ENCODE results near the gene DPP6.

Gene DPP6

GRCh38 chr7:154371424-154371823 is 319.2 kb downstream of the DPP6 start:
- H3K4me1 ChIP-seq (ENCODE audit: insufficient read depth, low read length), result 0 out of 2 replicates have a peak, but pooled peaks cover 3% of the 10 kb centered on the region
- no peaks in the 10 kb centered on the region for H3K27me3 ChIP-seq (ENCODE audit: insufficient read depth, low read length)
- H3K27ac ChIP-seq (ENCODE audit: low read length), result no peak overlapping the region
- H3K36me3 ChIP-seq (ENCODE audit: insufficient read depth, low read depth, low read length), result no peaks in the 10 kb centered on the region
- no peak overlapping the region for H3K4me3 ChIP-seq (ENCODE audit: low read length)
- no peaks in the 10 kb centered on the region for H3K9me3 ChIP-seq (ENCODE audit: insufficient read depth, low read depth, low read length)
- no peak overlapping the region for H3K9ac ChIP-seq (ENCODE audit: low read depth, low read length)

GRCh38 chr7:154372011-154372601 is 319.9 kb downstream of the DPP6 start:
- Histone ChIP-seq H3K27ac (ENCODE audit: low read length) (no peak overlapping the region), H3K4me3 (ENCODE audit: low read length) (no peak overlapping the region), H3K27me3 (ENCODE audit: insufficient read depth, low read length) (no peaks in the 10 kb centered on the region), H3K36me3 (ENCODE audit: insufficient read depth, low read depth, low read length) (no peaks in the 10 kb centered on the region), H3K9me3 (ENCODE audit: insufficient read depth, low read depth, low read length) (no peaks in the 10 kb centered on the region), H3K9ac (ENCODE audit: low read depth, low read length) (no peak overlapping the region), H3K4me1 (ENCODE audit: insufficient read depth, low read length) (0 out of 2 replicates have a peak, but pooled peaks cover 3% of the 10 kb centered on the region)

- Histone ChIP-seq H3K9me3 (ENCODE audit: insufficient read depth, low read depth, low read length) (no peaks in the 10 kb centered on the region), H3K9ac (ENCODE audit: low read depth, low read length) (no peak overlapping the region), H3K36me3 (ENCODE audit: insufficient read depth, low read depth, low read length) (no peaks in the 10 kb centered on the region), H3K27ac (ENCODE audit: low read length) (no peak overlapping the region), H3K4me1 (ENCODE audit: insufficient read depth, low read length) (0 out of 2 replicates have a peak, but pooled peaks cover 3% of the 10 kb centered on the region), H3K27me3 (ENCODE audit: insufficient read depth, low read length) (no peaks in the 10 kb centered on the region), H3K4me3 (ENCODE audit: low read length) (no peak overlapping the region)
These were observed 321.8 kb downstream of the DPP6 start for GRCh38 chr7:154373956-154374355.

- H3K4me1 ChIP-seq (ENCODE audit: insufficient read depth, low read length), result 0 out of 2 replicates have a peak, but pooled peaks cover 3% of the 10 kb centered on the region
These were observed 323.8 kb downstream of the DPP6 start for GRCh38 chr7:154375956-154376355.

GRCh38 chr7:154380771-154381170 is 328.6 kb downstream of the DPP6 start:
- Histone ChIP-seq H3K9me3 (ENCODE audit: insufficient read depth, low read depth, low read length) (no peaks in the 10 kb centered on the region), H3K36me3 (ENCODE audit: insufficient read depth, low read depth, low read length) (no peaks in the 10 kb centered on the region), H3K9ac (ENCODE audit: low read depth, low read length) (no peak overlapping the region), H3K4me3 (ENCODE audit: low read length) (no peak overlapping the region), H3K4me1 (ENCODE audit: insufficient read depth, low read length) (no peaks in the 10 kb centered on the region), H3K27me3 (ENCODE audit: insufficient read depth, low read length) (no peaks in the 10 kb centered on the region), H3K27ac (ENCODE audit: low read length) (no peak overlapping the region)

More at GRCh38 chr7:154375956-154376355, 323.8 kb downstream of the DPP6 start:
- Histone ChIP-seq H3K9ac (ENCODE audit: low read depth, low read length) (no peak overlapping the region), H3K27ac (ENCODE audit: low read length) (no peak overlapping the region), H3K27me3 (ENCODE audit: insufficient read depth, low read length) (no peaks in the 10 kb centered on the region), H3K9me3 (ENCODE audit: insufficient read depth, low read depth, low read length) (no peaks in the 10 kb centered on the region), H3K36me3 (ENCODE audit: insufficient read depth, low read depth, low read length) (no peaks in the 10 kb centered on the region), H3K4me3 (ENCODE audit: low read length) (no peak overlapping the region)

- Histone ChIP-seq H3K9me3 (ENCODE audit: insufficient read depth, low read depth, low read length) (no peaks in the 10 kb centered on the region), H3K27ac (ENCODE audit: low read length) (no peak overlapping the region), H3K27me3 (ENCODE audit: insufficient read depth, low read length) (no peaks in the 10 kb centered on the region), H3K36me3 (ENCODE audit: insufficient read depth, low read depth, low read length) (no peaks in the 10 kb centered on the region), H3K4me3 (ENCODE audit: low read length) (no peak overlapping the region), H3K9ac (ENCODE audit: low read depth, low read length) (no peak overlapping the region), H3K4me1 (ENCODE audit: insufficient read depth, low read length) (no peaks in the 10 kb centered on the region)
These were observed 330.8 kb downstream of the DPP6 start for GRCh38 chr7:154383045-154383444.

- no peaks in the 10 kb centered on the region for H3K27me3 ChIP-seq (ENCODE audit: insufficient read depth, low read length)
- no peaks in the 10 kb centered on the region for H3K4me1 ChIP-seq (ENCODE audit: insufficient read depth, low read length)
- H3K27ac ChIP-seq (ENCODE audit: low read length), result no peak overlapping the region
- no peaks in the 10 kb centered on the region for H3K9me3 ChIP-seq (ENCODE audit: insufficient read depth, low read depth, low read length)
- no peak overlapping the region for H3K9ac ChIP-seq (ENCODE audit: low read depth, low read length)
- H3K4me3 ChIP-seq (ENCODE audit: low read length), result no peak overlapping the region
- no peaks in the 10 kb centered on the region for H3K36me3 ChIP-seq (ENCODE audit: insufficient read depth, low read depth, low read length)
These were observed 333.0 kb downstream of the DPP6 start for GRCh38 chr7:154385214-154385613.

GRCh38 chr7:154387252-154387651 is 335.1 kb downstream of the DPP6 start:
- H3K27me3 ChIP-seq (ENCODE audit: insufficient read depth, low read length), result no peaks in the 10 kb centered on the region
- H3K9ac ChIP-seq (ENCODE audit: low read depth, low read length), result no peak overlapping the region
- H3K9me3 ChIP-seq (ENCODE audit: insufficient read depth, low read depth, low read length), result no peaks in the 10 kb centered on the region
- H3K36me3 ChIP-seq (ENCODE audit: insufficient read depth, low read depth, low read length), result no peaks in the 10 kb centered on the region
- H3K4me3 ChIP-seq (ENCODE audit: low read length), result no peak overlapping the region
- H3K4me1 ChIP-seq (ENCODE audit: insufficient read depth, low read length), result no peaks in the 10 kb centered on the region
- no peak overlapping the region for H3K27ac ChIP-seq (ENCODE audit: low read length)

GRCh38 chr7:154388412-154388811 is 336.2 kb downstream of the DPP6 start:
- Histone ChIP-seq H3K9me3 (ENCODE audit: insufficient read depth, low read depth, low read length) (no peaks in the 10 kb centered on the region), H3K36me3 (ENCODE audit: insufficient read depth, low read depth, low read length) (no peaks in the 10 kb centered on the region), H3K27me3 (ENCODE audit: insufficient read depth, low read length) (no peaks in the 10 kb centered on the region), H3K4me3 (ENCODE audit: low read length) (no peak overlapping the region), H3K27ac (ENCODE audit: low read length) (no peak overlapping the region), H3K9ac (ENCODE audit: low read depth, low read length) (no peak overlapping the region), H3K4me1 (ENCODE audit: insufficient read depth, low read length) (peaks cover 3% of the 10 kb centered on the region; the same call in 1 of the 2 replicates)

- Histone ChIP-seq H3K9me3 (ENCODE audit: insufficient read depth, low read depth, low read length) (no peaks in the 10 kb centered on the region), H3K27ac (ENCODE audit: low read length) (no peak overlapping the region), H3K36me3 (ENCODE audit: insufficient read depth, low read depth, low read length) (no peaks in the 10 kb centered on the region), H3K4me3 (ENCODE audit: low read length) (no peak overlapping the region), H3K27me3 (ENCODE audit: insufficient read depth, low read length) (no peaks in the 10 kb centered on the region), H3K9ac (ENCODE audit: low read depth, low read length) (no peak overlapping the region), H3K4me1 (ENCODE audit: insufficient read depth, low read length) (peaks cover 3% of the 10 kb centered on the region; the same call in 1 of the 2 replicates)
These were observed 336.8 kb downstream of the DPP6 start for GRCh38 chr7:154388999-154389398.

GRCh38 chr7:154390961-154391360 is 338.8 kb downstream of the DPP6 start:
- H3K27ac ChIP-seq (ENCODE audit: low read length), result no peak overlapping the region
- H3K9me3 ChIP-seq (ENCODE audit: insufficient read depth, low read depth, low read length), result no peaks in the 10 kb centered on the region
- H3K4me1 ChIP-seq (ENCODE audit: insufficient read depth, low read length), result peaks cover 3% of the 10 kb centered on the region; the same call in 1 of the 2 replicates
- H3K4me3 ChIP-seq (ENCODE audit: low read length), result no peak overlapping the region
- no peak overlapping the region for H3K9ac ChIP-seq (ENCODE audit: low read depth, low read length)
- no peaks in the 10 kb centered on the region for H3K27me3 ChIP-seq (ENCODE audit: insufficient read depth, low read length)
- no peaks in the 10 kb centered on the region for H3K36me3 ChIP-seq (ENCODE audit: insufficient read depth, low read depth, low read length)

- Histone ChIP-seq H3K36me3 (ENCODE audit: insufficient read depth, low read depth, low read length) (no peaks in the 10 kb centered on the region), H3K27me3 (ENCODE audit: insufficient read depth, low read length) (no peaks in the 10 kb centered on the region)
These were observed 342.6 kb downstream of the DPP6 start for GRCh38 chr7:154394804-154395203.

More at GRCh38 chr7:154394804-154395203, 342.6 kb downstream of the DPP6 start:
- Histone ChIP-seq H3K27ac (ENCODE audit: low read length) (no peak overlapping the region), H3K4me1 (ENCODE audit: insufficient read depth, low read length) (peaks cover 3% of the 10 kb centered on the region; the same call in 1 of the 2 replicates), H3K9me3 (ENCODE audit: insufficient read depth, low read depth, low read length) (no peaks in the 10 kb centered on the region), H3K4me3 (ENCODE audit: low read length) (no peak overlapping the region), H3K9ac (ENCODE audit: low read depth, low read length) (no peak overlapping the region)
